Peyer's patch (tissue), 4 donors: ENCODE data around the gene PACS2. TPM values are rescaled to one million over a fixed set of nuclear protein-coding genes. Genes with fewer than 3 reads are reported as not detected.

ENCODE experiments used
- DNase-seq, 3 donors: peaks; one replicate each; pipeline ENCODE4 v3.0.0-alpha.2; 2017 to 2019
- H3K27ac ChIP-seq, 4 donors: fragments of 200-600 bp; sonication (generic); one replicate each; pipeline ENCODE4 v1.5.1; 2016 to 2019
- H3K27me3 ChIP-seq, 2 donors: fragments of 200-600 bp; sonication (generic); one replicate each; pipeline ENCODE4 v1.5.1; 2019
- H3K36me3 ChIP-seq, 3 donors: fragments of 200-600 bp; sonication (generic); one replicate each; pipeline ENCODE4 v1.5.1; 2016 to 2019
- H3K4me1 ChIP-seq, 4 donors: fragments of 200-600 bp; sonication (generic); one replicate each; pipeline ENCODE4 v1.5.1; 2016 to 2019
- H3K4me3 ChIP-seq, 4 donors: fragments of 200-600 bp; sonication (generic); 1 replicate in 3 of 4; 2 replicates in 1 of 4; pipeline ENCODE4 v1.5.1; 2016 to 2019; ENCODE audit warnings: mild to moderate bottlenecking in 1 of 4
- H3K9me3 ChIP-seq, 4 donors: fragments of 200-600 bp; sonication (generic); one replicate each; pipeline ENCODE4 v1.5.1; 2016 to 2019; ENCODE audit warnings: mild to moderate bottlenecking in 1 of 4
- POLR2A ChIP-seq, 2 donors: fragments of 450-650 bp; IDR thresholded peaks; one replicate each; pipeline ENCODE4 v1.5.1; 2017; ENCODE audit warnings: antibody characterized with exemption in 2 of 2, mild to moderate bottlenecking in 2 of 2, moderate library complexity in 2 of 2
- total RNA-seq, 4 donors: library from RNA; depleted of rRNA; stranded (reverse); fragments of >200 nt; gene quantifications; one replicate each; pipeline ENCODE4 v1.1.0, GENCODE V29; 2016
- TF ChIP-seq, protein P1 (sequence below), 6 experiments: fragments of 450-650 bp in 4 of 6; fragments of 200-600 bp in 2 of 6; sonication (generic) in 1 of 6; IDR thresholded peaks; one replicate each; pipeline ENCODE4 v1.5.1; 2017 to 2019; ENCODE audit warnings: antibody characterized with exemption in 6 of 6, mild to moderate bottlenecking in 3 of 6, moderate library complexity in 1 of 6

The PACS2 gene
- total RNA-seq, 4 donors from 2014 or later: 77.2 to 158 (median 126) TPM

DNA sequence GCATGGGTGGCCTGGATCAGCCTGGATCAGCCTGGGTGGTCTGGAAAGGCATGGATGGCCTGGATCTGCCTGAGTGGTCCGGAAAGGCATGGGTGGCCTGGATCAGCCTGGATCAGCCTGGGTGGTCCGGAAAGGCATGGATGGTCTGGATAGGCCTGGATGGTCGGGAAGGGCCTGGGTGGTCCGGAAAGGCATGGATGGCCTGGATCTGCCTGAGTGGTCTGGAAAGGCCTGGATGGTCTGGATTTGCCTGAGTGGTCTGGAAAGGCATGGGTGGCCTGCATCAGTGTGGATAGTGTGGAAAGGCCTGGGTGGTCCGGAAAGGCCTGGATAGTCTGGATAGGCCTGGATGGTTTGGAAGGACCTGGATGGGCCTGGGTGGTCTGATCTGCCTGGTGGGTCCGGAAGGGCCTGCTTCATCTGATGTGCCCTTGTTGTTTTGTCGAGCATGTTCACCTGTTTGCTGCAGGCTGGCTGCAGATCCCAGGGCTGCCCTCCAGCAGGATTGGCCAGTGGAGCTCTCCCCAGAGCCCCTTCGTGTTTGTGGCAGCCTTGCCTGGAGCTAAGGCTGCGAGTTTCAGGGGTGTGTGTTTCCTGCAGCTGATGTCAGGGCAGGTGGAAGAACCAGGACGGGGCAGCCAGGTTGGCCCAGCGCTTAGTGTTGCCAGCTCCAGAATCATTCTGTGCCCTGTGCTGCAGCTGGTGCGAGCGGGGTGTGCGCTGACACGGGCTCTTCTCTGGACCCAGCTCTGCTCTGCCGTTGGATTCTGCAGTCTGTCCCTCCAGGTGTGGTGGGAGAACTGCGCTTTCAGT lies 64.5 kb downstream of the PACS2 start:
- H3K27ac ChIP-seq: no peak overlapping the region
- no peak overlapping the region for H3K4me3 ChIP-seq
- DNase-seq: no peak

DNA sequence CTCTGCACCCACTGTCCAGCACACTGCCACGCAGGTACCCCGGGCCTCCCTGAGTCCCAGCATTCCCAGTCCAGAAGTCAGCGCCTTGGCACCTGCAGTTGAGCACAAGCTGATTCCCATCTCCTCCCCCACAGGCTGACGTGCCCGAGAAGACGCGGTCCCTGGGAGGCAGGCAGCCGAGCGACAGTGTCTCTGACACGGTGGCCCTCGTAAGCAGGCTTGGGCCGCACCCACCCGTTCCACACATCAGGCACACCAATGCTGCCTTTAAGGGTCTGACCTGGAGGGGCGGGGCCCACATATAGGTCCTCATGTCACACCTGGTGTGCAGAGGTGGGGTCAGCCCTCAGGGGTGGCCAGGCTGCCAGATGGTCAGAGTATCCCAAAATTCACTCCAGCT lies 65.4 kb downstream of the PACS2 start:
- peaks cover 0 to 44% (median 0%) of the 10 kb centered on the region in 3 donors for H3K36me3 ChIP-seq
- no peak for DNase-seq
- no peak overlapping the region for H3K4me3 ChIP-seq
- no peak overlapping the region for H3K27ac ChIP-seq
- H3K27me3 ChIP-seq: no peaks in the 10 kb centered on the region
- TF ChIP-seq, protein P1, sequence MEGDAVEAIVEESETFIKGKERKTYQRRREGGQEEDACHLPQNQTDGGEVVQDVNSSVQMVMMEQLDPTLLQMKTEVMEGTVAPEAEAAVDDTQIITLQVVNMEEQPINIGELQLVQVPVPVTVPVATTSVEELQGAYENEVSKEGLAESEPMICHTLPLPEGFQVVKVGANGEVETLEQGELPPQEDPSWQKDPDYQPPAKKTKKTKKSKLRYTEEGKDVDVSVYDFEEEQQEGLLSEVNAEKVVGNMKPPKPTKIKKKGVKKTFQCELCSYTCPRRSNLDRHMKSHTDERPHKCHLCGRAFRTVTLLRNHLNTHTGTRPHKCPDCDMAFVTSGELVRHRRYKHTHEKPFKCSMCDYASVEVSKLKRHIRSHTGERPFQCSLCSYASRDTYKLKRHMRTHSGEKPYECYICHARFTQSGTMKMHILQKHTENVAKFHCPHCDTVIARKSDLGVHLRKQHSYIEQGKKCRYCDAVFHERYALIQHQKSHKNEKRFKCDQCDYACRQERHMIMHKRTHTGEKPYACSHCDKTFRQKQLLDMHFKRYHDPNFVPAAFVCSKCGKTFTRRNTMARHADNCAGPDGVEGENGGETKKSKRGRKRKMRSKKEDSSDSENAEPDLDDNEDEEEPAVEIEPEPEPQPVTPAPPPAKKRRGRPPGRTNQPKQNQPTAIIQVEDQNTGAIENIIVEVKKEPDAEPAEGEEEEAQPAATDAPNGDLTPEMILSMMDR (IDR thresholded peaks at IDR 0.05): no peak
- no peak for TF ChIP-seq POLR2A (IDR thresholded peaks at IDR 0.05)
- H3K9me3 ChIP-seq: no peaks in the 10 kb centered on the region
- no peaks in the 10 kb centered on the region for H3K4me1 ChIP-seq

More for the DNA sequence above, 64.5 kb downstream of the PACS2 start:
- Histone ChIP-seq H3K9me3 (no peaks in the 10 kb centered on the region), H3K36me3 (peaks cover 0 to 36% (median 0%) of the 10 kb centered on the region in 3 donors), H3K4me1 (no peaks in the 10 kb centered on the region), H3K27me3 (no peaks in the 10 kb centered on the region)
- TF ChIP-seq, protein P1 (IDR thresholded peaks at IDR 0.05): no peak
- TF ChIP-seq POLR2A (IDR thresholded peaks at IDR 0.05): no peak

DNA sequence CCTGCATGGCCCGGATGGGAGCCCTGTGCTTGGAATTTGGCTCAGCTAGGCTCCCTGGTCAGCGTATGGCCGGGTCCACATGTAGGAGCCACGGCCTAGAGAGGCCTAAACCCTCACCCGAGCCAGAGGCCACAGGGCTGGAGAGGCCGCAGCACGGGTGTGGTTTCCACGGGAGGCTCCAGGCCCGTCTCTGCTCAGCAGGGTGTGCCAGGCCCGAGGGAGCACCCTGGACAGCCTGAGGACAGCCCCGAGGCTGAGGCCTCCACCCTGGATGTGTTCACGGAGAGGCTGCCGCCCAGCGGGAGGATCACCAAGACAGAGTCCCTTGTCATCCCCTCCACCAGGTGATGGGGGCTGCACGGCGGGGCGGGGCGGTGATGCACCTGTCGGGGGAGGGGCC lies 66.2 kb downstream of the PACS2 start:
- peaks cover 0 to 52% (median 0%) of the 10 kb centered on the region in 3 donors for H3K36me3 ChIP-seq
- no peaks in the 10 kb centered on the region for H3K4me1 ChIP-seq
- H3K27ac ChIP-seq: no peak overlapping the region
- H3K9me3 ChIP-seq: no peaks in the 10 kb centered on the region
- H3K4me3 ChIP-seq: no peak overlapping the region
- no peak for DNase-seq
- no peaks in the 10 kb centered on the region for H3K27me3 ChIP-seq
- TF ChIP-seq, protein P1 (IDR thresholded peaks at IDR 0.05): no peak
- TF ChIP-seq POLR2A (IDR thresholded peaks at IDR 0.05): no peak

DNA sequence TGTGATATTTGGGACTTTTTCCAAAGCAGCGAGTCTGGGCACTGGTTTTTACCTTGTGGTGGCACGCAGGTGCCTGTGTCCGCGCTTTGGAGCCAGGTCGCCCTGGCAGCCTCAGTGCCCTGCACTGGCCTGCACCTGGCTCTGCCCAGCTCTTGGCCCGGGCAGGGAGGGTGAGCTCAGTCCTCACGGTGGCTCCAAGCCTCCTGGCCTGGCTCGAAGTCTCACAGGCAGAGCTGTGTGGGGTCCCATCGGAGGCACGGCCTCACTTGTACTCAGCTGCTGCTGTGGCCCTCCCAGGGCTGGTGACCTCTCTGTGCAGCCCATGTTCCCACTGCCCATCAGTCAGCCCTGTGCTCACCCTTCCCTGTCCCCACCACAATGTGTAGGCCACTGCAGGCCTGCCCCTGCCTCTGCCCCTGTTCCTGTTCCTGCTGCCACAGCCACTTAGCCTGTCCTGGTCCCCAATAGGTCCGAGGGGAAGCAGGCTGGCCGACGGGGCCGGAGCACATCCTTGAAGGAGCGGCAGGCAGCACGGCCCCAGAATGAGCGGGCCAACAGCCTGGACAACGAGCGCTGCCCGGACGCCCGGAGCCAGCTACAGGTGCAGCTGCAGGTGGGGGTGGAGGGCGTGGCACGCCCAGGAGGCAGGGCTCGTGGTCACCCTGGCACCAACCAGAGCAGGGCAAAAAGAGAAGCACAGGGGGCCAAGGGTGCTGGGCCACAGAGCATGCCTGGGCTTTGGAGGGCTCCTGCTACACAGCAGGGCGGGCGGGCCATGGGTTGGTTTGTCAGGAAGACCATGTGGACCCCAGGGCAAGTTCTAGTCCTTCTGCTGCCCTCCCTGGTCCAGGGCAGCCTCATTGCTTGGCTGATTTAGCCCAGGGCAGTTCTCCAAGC lies 67.1 kb downstream of the PACS2 start:
- no peak for DNase-seq
- peaks cover 0 to 55% (median 0%) of the 10 kb centered on the region in 3 donors for H3K36me3 ChIP-seq
- H3K27me3 ChIP-seq: no peaks in the 10 kb centered on the region
- H3K4me1 ChIP-seq: no peaks in the 10 kb centered on the region
- H3K4me3 ChIP-seq: no peak overlapping the region
- H3K27ac ChIP-seq: no peak overlapping the region
- H3K9me3 ChIP-seq: no peaks in the 10 kb centered on the region
- no peak for TF ChIP-seq POLR2A (IDR thresholded peaks at IDR 0.05)
- TF ChIP-seq, protein P1 (IDR thresholded peaks at IDR 0.05): no peak

DNA sequence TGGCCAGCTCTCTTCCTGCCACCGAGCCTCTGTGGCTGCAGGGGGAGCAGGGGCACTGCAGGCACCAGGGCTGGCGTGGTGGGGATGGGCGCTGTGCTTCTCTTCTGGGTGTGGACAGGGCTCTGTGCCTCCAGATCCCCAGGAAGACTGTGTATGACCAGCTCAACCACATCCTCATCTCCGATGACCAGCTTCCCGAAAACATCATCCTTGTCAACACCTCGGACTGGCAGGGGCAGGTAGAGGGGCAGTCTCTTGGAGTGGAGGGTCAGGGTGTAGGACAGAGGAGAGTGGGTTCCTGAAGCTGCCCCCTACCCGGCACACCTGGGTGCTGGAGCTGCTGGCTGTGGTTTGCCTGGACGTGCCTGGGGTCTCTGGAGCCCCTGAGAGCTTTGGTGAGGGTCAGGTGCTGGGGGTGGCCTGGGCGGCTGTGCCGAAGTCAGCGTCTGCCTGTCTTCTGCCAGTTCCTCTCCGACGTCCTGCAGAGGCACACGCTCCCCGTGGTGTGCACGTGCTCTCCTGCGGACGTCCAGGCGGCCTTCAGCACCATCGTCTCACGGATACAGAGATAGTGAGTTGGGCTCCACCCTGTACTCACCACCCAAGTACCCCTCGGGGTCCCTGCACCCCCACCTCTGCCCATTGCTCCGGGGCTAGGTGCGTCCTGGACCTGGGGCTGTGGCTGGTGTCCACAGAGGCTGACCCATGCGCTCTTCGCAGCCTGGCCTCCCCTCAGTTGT lies 68.0 kb downstream of the PACS2 start:
- Histone ChIP-seq H3K27me3 (no peaks in the 10 kb centered on the region), H3K9me3 (no peaks in the 10 kb centered on the region), H3K4me3 (no peak overlapping the region), H3K36me3 (peaks cover 0 to 62% (median 0%) of the 10 kb centered on the region in 3 donors), H3K27ac (no peak overlapping the region), H3K4me1 (no peaks in the 10 kb centered on the region)
- no peak for TF ChIP-seq POLR2A (IDR thresholded peaks at IDR 0.05)
- no peak for DNase-seq
